SH-SY5Y (cell line): ENCODE measurements around the gene SELENOV.

Source experiments
- GATA2 ChIP-seq: IDR thresholded peaks from 2 replicates; pipeline ENCODE4 v1.6.1; 2011; ENCODE audit warnings: mild to moderate bottlenecking, low read depth, low read length
- GATA3 ChIP-seq: IDR thresholded peaks from 2 replicates; pipeline ENCODE4 v1.6.1; 2011; ENCODE audit warnings: low read depth, mild to moderate bottlenecking, low read length, moderate library complexity

SELENOV gene

GRCh38 chr19:39514840-39515550 lies at the start of gene SELENOV:
SELENOV (plus strand) TSS chr19:39515139; CDS start chr19:39515213, 74 bp downstream.
- TF ChIP-seq GATA2 (no peak), GATA3 (no peak)

- TF ChIP-seq GATA2 (no peak), GATA3 (no peak)
Observed at GRCh38 chr19:39465956-39466747, 48.8 kb upstream of the SELENOV start.

- TF ChIP-seq GATA2: no peak
- no peak for TF ChIP-seq GATA3
Observed at GRCh38 chr19:39467941-39468340, 47.0 kb upstream of the SELENOV start.

GRCh38 chr19:39469036-39469435 lies 45.9 kb upstream of the SELENOV start:
- TF ChIP-seq GATA3 (no peak), GATA2 (no peak)

- TF ChIP-seq GATA2 (no peak), GATA3 (no peak)
Observed at GRCh38 chr19:39469567-39469966, 45.4 kb upstream of the SELENOV start.

- TF ChIP-seq GATA2 (no peak), GATA3 (no peak)
Observed at GRCh38 chr19:39470724-39471339, 44.1 kb upstream of the SELENOV start.

- TF ChIP-seq GATA2 (no peak), GATA3 (no peak)
Observed at GRCh38 chr19:39471756-39472536, 43.0 kb upstream of the SELENOV start.

GRCh38 chr19:39472746-39473442 lies 42.0 kb upstream of the SELENOV start:
- TF ChIP-seq GATA2: no peak
- no peak for TF ChIP-seq GATA3

GRCh38 chr19:39473443-39473960 lies 41.4 kb upstream of the SELENOV start:
- TF ChIP-seq GATA2 (no peak), GATA3 (no peak)

GRCh38 chr19:39474139-39474620 lies 40.8 kb upstream of the SELENOV start:
- no peak for TF ChIP-seq GATA3
- TF ChIP-seq GATA2: no peak

- no peak for TF ChIP-seq GATA3
- no peak for TF ChIP-seq GATA2
Observed at GRCh38 chr19:39475748-39476147, 39.2 kb upstream of the SELENOV start.

- TF ChIP-seq GATA3 (no peak), GATA2 (no peak)
Observed at GRCh38 chr19:39479916-39480315, 35.0 kb upstream of the SELENOV start.
